ENCODE measurements around the gene NDRG3.

Gene NDRG3

GRCh38 chr20:36745927-36746659 lies at the start of gene NDRG3:
Gene NDRG3, minus strand, starts transcription at chr20:36746090. Its CDS starts 24,355 bp downstream, at chr20:36721735.
- in situ Hi-C loops (cut with HindIII; ENCODE audit: low pct_ligation_motif_present, low pct_unique_long_range_greater_than_20kb, low sequenced_read_pairs), result no loop called here
- DNase-seq, result peak; percentile 92

DNA sequence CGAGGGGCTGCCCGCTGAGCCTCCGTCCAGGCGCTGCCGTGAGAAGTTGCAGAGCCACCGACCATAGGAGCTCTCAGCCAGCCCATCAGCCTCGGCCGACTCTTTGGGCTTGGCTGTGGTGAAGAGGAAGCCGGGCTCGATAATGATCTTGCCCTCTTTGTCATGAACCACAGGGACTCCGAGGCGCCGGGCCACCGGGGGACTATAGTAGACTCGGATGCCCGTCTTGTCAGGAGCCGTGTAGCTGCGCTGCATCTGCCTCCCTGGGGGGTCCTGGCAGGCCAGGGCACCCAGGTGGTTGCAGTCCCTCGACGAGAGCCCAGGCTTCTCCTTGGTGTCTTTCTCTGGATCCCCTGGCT lies 48.2 kb upstream of the NDRG3 start:
- DNase-seq, result no peak
- in situ Hi-C loops (cut with HindIII; ENCODE audit: low pct_ligation_motif_present, low pct_unique_long_range_greater_than_20kb, low sequenced_read_pairs), result no loop called here

GRCh38 chr20:36793294-36794115 lies 47.6 kb upstream of the NDRG3 start:
- no peak for DNase-seq
- in situ Hi-C loops (cut with HindIII; ENCODE audit: low pct_ligation_motif_present, low pct_unique_long_range_greater_than_20kb, low sequenced_read_pairs), result no loop called here

GRCh38 chr20:36792422-36792821 lies 46.5 kb upstream of the NDRG3 start:
- in situ Hi-C loops (cut with HindIII; ENCODE audit: low pct_ligation_motif_present, low pct_unique_long_range_greater_than_20kb, low sequenced_read_pairs), result no loop called here
- DNase-seq, result peak; percentile 88

DNA sequence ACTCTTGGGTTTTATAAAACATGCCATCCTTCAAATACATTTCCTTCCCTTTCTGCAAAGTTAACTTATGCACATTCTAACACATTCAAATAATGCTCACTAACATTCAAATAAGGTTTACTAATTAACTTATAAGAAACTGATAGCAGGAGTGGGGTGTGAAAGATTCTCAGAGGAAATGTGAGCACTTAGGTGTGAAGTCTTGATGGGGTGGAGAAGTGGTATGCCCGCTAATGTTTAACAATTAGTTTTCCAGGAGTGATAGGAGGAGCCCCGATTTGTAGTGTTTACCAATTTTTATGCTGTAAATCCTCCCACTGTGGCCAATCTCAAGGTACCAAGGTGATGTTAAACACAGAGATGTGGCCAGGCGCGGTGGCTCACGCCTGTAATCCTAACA lies 46.0 kb upstream of the NDRG3 start:
- no peak for DNase-seq
- in situ Hi-C loops (cut with HindIII; ENCODE audit: low pct_ligation_motif_present, low pct_unique_long_range_greater_than_20kb, low sequenced_read_pairs), result no loop called here

DNA sequence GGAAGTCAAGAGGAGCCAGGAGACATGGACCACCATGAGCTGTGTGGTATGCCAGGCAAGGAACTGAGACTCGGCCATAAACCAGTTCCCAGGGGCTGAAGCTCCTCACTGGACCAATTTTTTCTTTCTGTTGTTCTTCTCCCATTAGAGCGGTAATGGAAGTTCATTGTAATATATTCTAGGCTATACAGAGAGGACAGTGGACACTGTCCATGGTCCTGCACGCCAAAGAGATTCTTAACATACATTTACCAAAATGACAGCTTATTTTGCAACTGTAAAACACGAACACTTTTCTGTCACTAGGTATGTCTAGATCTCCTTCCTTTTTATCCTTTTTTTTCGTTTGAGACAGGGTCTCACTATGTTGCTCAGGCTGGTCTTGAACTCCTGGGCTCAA lies 40.8 kb upstream of the NDRG3 start:
- in situ Hi-C loops (cut with HindIII; ENCODE audit: low pct_ligation_motif_present, low pct_unique_long_range_greater_than_20kb, low sequenced_read_pairs), result no loop called here
- no peak for DNase-seq

DNA sequence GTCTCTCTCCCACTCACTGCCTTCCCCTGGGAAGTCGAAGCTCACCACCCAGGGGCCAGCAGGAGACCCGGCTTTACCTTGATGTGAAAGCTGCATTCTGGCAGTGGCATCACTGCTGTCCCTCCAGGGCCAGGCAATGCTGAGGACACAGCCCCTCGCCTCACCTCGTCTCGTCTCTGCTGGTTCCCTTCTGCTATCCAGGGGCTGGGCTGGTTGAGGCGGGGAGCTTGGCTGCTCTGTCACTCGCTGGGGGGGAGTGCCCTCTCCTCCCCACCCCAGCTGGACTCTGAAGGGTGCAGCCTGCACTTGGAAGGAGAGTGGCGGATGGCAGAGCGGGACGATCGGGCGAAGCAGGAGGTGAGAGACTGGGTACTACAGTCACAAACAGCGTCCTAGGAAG lies 40.4 kb upstream of the NDRG3 start:
- DNase-seq, result no peak
- in situ Hi-C loops (cut with HindIII; ENCODE audit: low pct_ligation_motif_present, low pct_unique_long_range_greater_than_20kb, low sequenced_read_pairs), result no loop called here

GRCh38 chr20:36785308-36785707 lies 39.4 kb upstream of the NDRG3 start:
- no peak for DNase-seq

DNA sequence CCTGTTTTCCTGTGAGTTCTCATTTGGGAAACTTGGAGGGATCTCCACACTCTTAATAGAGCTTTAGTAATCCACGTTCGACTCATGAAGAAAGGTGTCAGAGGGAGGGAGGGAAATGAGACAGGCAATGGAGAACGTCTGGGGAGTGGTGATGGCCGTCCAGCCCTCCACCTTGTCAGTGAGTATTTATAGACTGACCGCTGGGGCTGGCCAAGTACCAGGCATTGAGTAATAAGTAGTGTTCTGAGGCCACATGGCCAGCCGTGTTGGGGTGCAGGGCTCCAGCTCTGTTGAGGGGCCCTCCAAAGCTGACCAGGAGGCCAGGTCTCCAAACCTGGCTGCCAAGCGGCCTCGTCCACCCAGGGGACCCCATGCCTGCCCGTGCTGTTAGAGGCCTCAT lies 39.0 kb upstream of the NDRG3 start:
- no peak for DNase-seq
- in situ Hi-C loops (cut with HindIII; ENCODE audit: low pct_ligation_motif_present, low pct_unique_long_range_greater_than_20kb, low sequenced_read_pairs), result no loop called here

More at GRCh38 chr20:36785308-36785707, 39.4 kb upstream of the NDRG3 start:
- in situ Hi-C loops (cut with HindIII; ENCODE audit: low pct_ligation_motif_present, low pct_unique_long_range_greater_than_20kb, low sequenced_read_pairs), result no loop called here

DNA sequence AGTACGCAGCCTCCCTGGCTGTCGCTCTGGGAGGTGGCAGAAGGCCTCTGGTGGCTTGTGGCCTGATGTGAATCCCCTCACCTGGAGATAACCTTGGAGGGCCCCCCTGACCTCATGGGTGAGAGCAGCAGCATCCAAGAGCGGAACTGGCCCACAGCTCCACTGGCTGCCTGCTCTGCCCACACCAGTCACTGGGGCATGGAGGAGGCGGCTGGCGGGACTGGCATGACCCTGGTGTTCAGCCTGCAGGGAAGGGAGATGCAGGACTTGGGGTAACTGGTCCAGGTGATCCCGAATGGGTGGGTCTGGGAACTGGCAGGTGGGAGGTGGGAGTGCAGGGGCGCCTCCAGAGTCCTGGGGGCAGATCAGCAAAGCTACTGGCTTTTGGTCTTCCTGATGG lies 38.2 kb upstream of the NDRG3 start:
- in situ Hi-C loops (cut with HindIII; ENCODE audit: low pct_ligation_motif_present, low pct_unique_long_range_greater_than_20kb, low sequenced_read_pairs), result no loop called here
- DNase-seq, result no peak

GRCh38 chr20:36779656-36780025 lies 33.8 kb upstream of the NDRG3 start:
- in situ Hi-C loops (cut with HindIII; ENCODE audit: low pct_ligation_motif_present, low pct_unique_long_range_greater_than_20kb, low sequenced_read_pairs), result no loop called here
- DNase-seq, result no peak

DNA sequence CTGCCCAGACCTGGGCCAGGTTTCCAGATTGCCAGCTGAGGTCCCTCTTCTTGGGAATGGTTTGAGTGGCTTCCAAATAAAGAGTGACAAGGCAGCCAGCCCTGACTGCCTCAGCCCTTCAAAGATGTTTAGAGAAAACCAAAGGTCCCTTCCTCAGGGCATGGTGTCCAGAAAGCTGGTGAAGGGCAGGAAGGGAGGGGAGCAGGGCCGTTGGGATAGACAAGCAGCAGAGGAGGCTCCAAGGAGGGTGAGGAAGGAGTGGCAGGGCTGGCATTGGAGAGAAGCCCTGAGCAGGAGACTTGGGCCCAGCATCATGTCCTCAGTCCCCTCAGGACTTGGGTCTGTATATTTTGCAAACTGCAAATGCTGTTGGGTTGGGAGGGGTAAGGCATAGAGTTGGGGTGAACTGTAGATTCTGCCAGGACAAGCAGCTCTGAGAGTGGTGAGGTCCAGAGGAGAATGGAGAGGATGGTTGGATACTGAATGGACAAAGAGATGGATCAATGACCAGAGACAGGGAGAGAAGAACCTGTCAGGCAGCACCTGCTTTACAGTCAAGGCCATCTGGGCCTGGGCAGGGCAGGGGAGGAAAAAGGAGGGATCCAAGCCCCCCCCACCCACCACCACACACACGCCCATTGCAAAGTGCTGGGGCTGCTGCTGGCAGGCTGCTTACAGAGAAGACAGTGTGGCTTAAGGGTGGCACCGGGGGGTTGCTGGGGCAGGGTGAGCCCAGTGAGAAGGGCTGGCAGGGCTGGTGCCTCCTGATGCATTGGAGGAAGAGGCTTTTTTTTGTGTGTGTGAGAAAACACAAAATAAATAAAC lies 33.2 kb upstream of the NDRG3 start:
- DNase-seq, result no peak
- in situ Hi-C loops (cut with HindIII; ENCODE audit: low pct_ligation_motif_present, low pct_unique_long_range_greater_than_20kb, low sequenced_read_pairs), result no loop called here

GRCh38 chr20:36777576-36777975 lies 31.7 kb upstream of the NDRG3 start:
- in situ Hi-C loops (cut with HindIII; ENCODE audit: low pct_ligation_motif_present, low pct_unique_long_range_greater_than_20kb, low sequenced_read_pairs), result no loop called here
- DNase-seq, result no peak

DNA sequence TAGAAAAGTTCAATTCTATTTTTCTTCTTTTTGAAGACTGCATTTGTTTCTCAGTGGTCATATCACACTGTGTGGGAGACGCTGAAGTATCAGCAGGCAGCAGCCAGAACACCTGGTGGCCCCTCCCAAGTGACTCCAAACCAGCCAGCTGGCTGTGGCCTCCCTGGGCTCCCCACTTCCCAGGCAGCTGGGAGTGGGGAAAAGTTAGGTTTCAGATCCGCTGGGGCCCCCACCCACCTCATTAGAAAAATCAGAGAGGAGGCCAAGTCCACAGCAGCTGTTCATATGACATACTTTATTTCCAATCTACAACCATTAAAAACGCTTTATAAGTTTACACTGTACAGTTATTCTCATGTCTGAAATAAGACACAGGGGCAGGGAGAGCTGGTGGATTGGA lies 31.3 kb upstream of the NDRG3 start:
- in situ Hi-C loops (cut with HindIII; ENCODE audit: low pct_ligation_motif_present, low pct_unique_long_range_greater_than_20kb, low sequenced_read_pairs), result no loop called here
- DNase-seq, result no peak

DNA sequence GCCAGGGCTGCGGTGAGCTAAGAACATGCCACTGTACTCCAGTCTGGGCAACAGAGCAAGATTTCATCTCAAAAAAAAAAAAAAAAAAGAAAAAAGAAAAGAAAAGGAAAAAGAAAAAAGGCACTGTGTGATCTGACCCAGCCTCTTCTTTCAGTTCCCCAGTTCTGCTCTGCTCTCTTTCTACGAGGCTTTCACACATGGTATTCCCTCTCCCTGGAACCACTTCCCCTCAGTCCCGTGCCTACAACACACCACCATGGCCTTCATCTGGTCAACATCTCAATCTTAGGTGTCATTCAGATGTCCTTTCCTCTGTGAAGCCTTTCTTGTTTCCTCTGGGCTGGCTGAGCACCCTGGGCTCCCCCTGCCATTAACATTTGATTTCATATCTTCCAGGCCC lies 29.9 kb upstream of the NDRG3 start:
- in situ Hi-C loops (cut with HindIII; ENCODE audit: low pct_ligation_motif_present, low pct_unique_long_range_greater_than_20kb, low sequenced_read_pairs), result no loop called here
- DNase-seq, result no peak

DNA sequence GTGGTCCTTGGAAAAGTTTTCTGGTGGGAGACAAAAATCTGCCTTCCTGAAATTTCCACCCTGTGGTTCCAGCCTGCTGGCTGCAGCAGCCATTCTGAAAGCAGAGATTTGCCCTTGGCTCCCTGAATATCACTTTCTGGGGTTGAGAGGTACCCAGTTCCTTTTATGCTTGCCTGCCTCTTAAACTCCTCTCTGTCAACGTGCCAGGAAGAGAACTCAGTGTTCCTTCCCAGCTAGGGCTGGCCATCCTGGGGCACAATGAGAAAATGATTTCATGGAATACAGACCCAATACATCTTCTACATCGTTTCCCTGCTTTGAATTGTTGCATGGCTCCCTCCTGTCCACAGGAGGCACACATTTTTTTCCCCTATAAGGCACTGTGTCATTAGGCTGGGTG lies 29.3 kb upstream of the NDRG3 start:
- no peak for DNase-seq
- in situ Hi-C loops (cut with HindIII; ENCODE audit: low pct_ligation_motif_present, low pct_unique_long_range_greater_than_20kb, low sequenced_read_pairs), result no loop called here

DNA sequence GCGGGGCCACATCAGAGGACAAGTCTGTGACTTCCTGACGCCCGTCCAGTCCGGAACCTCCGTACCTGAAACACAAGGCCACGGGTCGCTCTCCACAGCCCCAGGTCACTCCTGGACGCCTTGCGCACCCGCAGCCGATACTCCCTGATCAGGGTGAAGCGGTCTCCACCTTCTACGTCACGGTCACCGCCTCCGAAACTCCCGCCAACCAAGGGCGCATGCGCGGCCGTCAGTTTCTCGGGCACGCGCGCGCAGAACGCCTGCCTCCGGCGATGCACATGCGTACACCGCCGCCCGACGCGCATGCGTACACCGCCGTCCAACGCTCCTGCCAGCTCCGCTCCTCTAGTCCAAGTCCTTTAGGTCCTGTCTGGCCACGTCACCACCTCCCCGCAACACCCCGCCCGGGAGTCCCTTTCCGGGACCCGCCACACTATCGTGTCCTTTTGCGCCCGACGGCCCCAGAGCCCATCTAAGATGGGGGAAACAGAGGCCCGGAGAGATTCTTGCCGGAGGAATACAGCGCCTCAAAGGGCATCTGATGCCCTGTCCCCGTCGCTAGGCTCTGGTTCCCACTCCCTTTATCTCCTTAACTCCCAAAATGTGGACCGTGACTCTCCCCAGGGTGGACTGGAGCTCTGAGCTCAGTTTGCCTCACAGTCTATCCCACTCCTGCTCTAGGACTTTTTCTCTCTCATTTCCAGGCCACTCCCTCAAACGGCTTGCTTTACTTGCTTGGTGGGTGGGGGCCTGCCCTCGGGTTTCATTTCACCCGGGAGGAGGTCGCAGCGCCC lies 27.9 kb upstream of the NDRG3 start, which contains the start of gene DSN1:
Gene DSN1 (minus strand): TSS at position 167 of the 794 bp plus-strand sequence. CDS start 2,305 bp downstream, outside the sequence.
- in situ Hi-C loops (cut with HindIII; ENCODE audit: low pct_ligation_motif_present, low pct_unique_long_range_greater_than_20kb, low sequenced_read_pairs), result no loop called here
- DNase-seq, result peak; percentile 94

DNA sequence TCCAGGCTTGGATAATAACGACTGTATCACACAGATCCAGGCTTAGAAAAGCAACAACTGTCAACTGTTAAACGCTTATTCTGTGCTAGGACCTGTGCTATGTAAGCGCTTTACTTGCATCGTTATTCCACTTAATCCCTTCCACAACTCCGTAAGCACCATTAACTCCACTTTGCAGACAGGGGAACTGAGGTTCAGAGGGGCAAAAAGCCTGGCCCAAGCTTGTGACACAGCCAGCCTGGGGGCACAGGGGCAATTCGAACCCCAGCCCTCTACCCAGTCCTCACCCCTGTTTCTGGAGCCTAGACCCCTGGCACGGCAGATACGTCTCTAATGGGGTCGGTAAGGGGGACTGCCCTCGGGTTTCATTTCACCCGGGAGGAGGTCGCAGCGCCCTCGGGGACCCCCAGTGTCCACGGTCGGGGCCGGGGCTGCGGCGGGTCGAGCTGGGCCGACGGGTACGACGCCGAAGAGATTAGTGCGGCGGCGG lies 27.3 kb upstream of the NDRG3 start:
- in situ Hi-C loops (cut with HindIII; ENCODE audit: low pct_ligation_motif_present, low pct_unique_long_range_greater_than_20kb, low sequenced_read_pairs), result no loop called here
- DNase-seq, result no peak
